ENCODE measurements around the gene ZGPAT.

Gene ZGPAT

GRCh38 chr20:63737945-63738686, 30.3 kb downstream of the ZGPAT start:
- H3K9me3 ChIP-seq (ENCODE audit: control insufficient read depth in 5 of 5, low read length in 5 of 5), result no peaks in the 10 kb centered on the region
- H3K36me3 ChIP-seq (ENCODE audit: control insufficient read depth in 5 of 5, insufficient read depth in 5 of 5, low read length in 5 of 5), result peaks cover 0 to 45% (median 34%) of the 10 kb centered on the region in 5 donors
- no peaks in the 10 kb centered on the region for H3K27me3 ChIP-seq (ENCODE audit: control insufficient read depth in 5 of 5, insufficient read depth in 4 of 5, low read length in 5 of 5)
- H3K4me1 ChIP-seq (ENCODE audit: control insufficient read depth in 5 of 5, insufficient read depth in 5 of 5, low read length in 5 of 5), result peaks cover 2 to 56% (median 37%) of the 10 kb centered on the region in 5 donors
- no peak overlapping the region for H3K27ac ChIP-seq (ENCODE audit: low read depth, low read length)
- H3K4me3 ChIP-seq (ENCODE audit: low read depth in 1 of 5, low read length in 5 of 5), result peak overlapping the region in 4 of 5 donors; percentile 26 to 73 (median 55)
- H3K9ac ChIP-seq (ENCODE audit: low read length in 5 of 5), result peak overlapping the region in 3 of 5 donors; percentile 30 to 75 (median 53)

- no peaks in the 10 kb centered on the region for H3K9me3 ChIP-seq (ENCODE audit: control insufficient read depth in 5 of 5, low read length in 5 of 5)
- H3K36me3 ChIP-seq (ENCODE audit: control insufficient read depth in 5 of 5, insufficient read depth in 5 of 5, low read length in 5 of 5), result peaks cover 0 to 45% (median 35%) of the 10 kb centered on the region in 5 donors
- H3K9ac ChIP-seq (ENCODE audit: low read length in 5 of 5), result peak overlapping the region in 4 of 5 donors; percentile 53 to 76 (median 68)
- no peaks in the 10 kb centered on the region for H3K27me3 ChIP-seq (ENCODE audit: control insufficient read depth in 5 of 5, insufficient read depth in 4 of 5, low read length in 5 of 5)
- peaks cover 2 to 60% (median 38%) of the 10 kb centered on the region in 5 donors for H3K4me1 ChIP-seq (ENCODE audit: control insufficient read depth in 5 of 5, insufficient read depth in 5 of 5, low read length in 5 of 5)
- peak overlapping the region; percentile 62 for H3K27ac ChIP-seq (ENCODE audit: low read depth, low read length)
- peak overlapping the region in 4 of 5 donors; percentile 61 to 73 (median 69) for H3K4me3 ChIP-seq (ENCODE audit: low read depth in 1 of 5, low read length in 5 of 5)
Observed at GRCh38 chr20:63738687-63739129, 30.9 kb downstream of the ZGPAT start.

- H3K4me3 ChIP-seq (ENCODE audit: low read depth in 1 of 5, low read length in 5 of 5), result peak within 1 kb of the TSS; percentile 63 to 76 (median 71)
- no peaks in the 10 kb centered on the region for H3K9me3 ChIP-seq (ENCODE audit: control insufficient read depth in 5 of 5, low read length in 5 of 5)
- H3K27me3 ChIP-seq (ENCODE audit: control insufficient read depth in 5 of 5, insufficient read depth in 4 of 5, low read length in 5 of 5), result no peaks in the 10 kb centered on the region
- H3K36me3 ChIP-seq (ENCODE audit: control insufficient read depth in 5 of 5, insufficient read depth in 5 of 5, low read length in 5 of 5), result peaks cover 0 to 43% (median 31%) of the 10 kb centered on the region in 5 donors
- H3K4me1 ChIP-seq (ENCODE audit: control insufficient read depth in 5 of 5, insufficient read depth in 5 of 5, low read length in 5 of 5), result peaks cover 2 to 65% (median 45%) of the 10 kb centered on the region in 5 donors
- peak within 1 kb of the TSS in 4 of 5 donors; percentile 62 to 80 (median 71) for H3K9ac ChIP-seq (ENCODE audit: low read length in 5 of 5)
- peak within 1 kb of the TSS; percentile 65 for H3K27ac ChIP-seq (ENCODE audit: low read depth, low read length)
Observed at GRCh38 chr20:63739130-63740069, 31.6 kb downstream of the ZGPAT start, which contains the start of gene SLC2A4RG. TSS of gene SLC2A4RG (plus strand) at chr20:63739776. CDS start at chr20:63739913, 137 bp downstream.

GRCh38 chr20:63740070-63740626, 32.3 kb downstream of the ZGPAT start:
- Histone ChIP-seq H3K27me3 (ENCODE audit: control insufficient read depth in 5 of 5, insufficient read depth in 4 of 5, low read length in 5 of 5) (no peaks in the 10 kb centered on the region), H3K9me3 (ENCODE audit: control insufficient read depth in 5 of 5, low read length in 5 of 5) (no peaks in the 10 kb centered on the region), H3K27ac (ENCODE audit: low read depth, low read length) (peak overlapping the region; percentile 65), H3K36me3 (ENCODE audit: control insufficient read depth in 5 of 5, insufficient read depth in 5 of 5, low read length in 5 of 5) (peaks cover 0 to 41% (median 26%) of the 10 kb centered on the region in 5 donors), H3K9ac (ENCODE audit: low read length in 5 of 5) (peak overlapping the region in 3 of 5 donors; percentile 66 to 80 (median 75)), H3K4me1 (ENCODE audit: control insufficient read depth in 5 of 5, insufficient read depth in 5 of 5, low read length in 5 of 5) (peaks cover 2 to 73% (median 53%) of the 10 kb centered on the region in 5 donors), H3K4me3 (ENCODE audit: low read depth in 1 of 5, low read length in 5 of 5) (peak overlapping the region; percentile 63 to 76 (median 71))

GRCh38 chr20:63740627-63741353, 33.0 kb downstream of the ZGPAT start:
- H3K27ac ChIP-seq (ENCODE audit: low read depth, low read length), result peak overlapping the region; percentile 65
- H3K4me3 ChIP-seq (ENCODE audit: low read depth in 1 of 5, low read length in 5 of 5), result peak overlapping the region; percentile 63 to 76 (median 71)
- no peaks in the 10 kb centered on the region for H3K9me3 ChIP-seq (ENCODE audit: control insufficient read depth in 5 of 5, low read length in 5 of 5)
- peaks cover 2 to 74% (median 54%) of the 10 kb centered on the region in 5 donors for H3K4me1 ChIP-seq (ENCODE audit: control insufficient read depth in 5 of 5, insufficient read depth in 5 of 5, low read length in 5 of 5)
- peak overlapping the region in 3 of 5 donors; percentile 66 to 80 (median 75) for H3K9ac ChIP-seq (ENCODE audit: low read length in 5 of 5)
- H3K27me3 ChIP-seq (ENCODE audit: control insufficient read depth in 5 of 5, insufficient read depth in 4 of 5, low read length in 5 of 5), result no peaks in the 10 kb centered on the region
- peaks cover 0 to 40% (median 26%) of the 10 kb centered on the region in 5 donors for H3K36me3 ChIP-seq (ENCODE audit: control insufficient read depth in 5 of 5, insufficient read depth in 5 of 5, low read length in 5 of 5)

GRCh38 chr20:63741354-63741675, 33.5 kb downstream of the ZGPAT start:
- Histone ChIP-seq H3K27ac (ENCODE audit: low read depth, low read length) (peak overlapping the region; percentile 30), H3K9ac (ENCODE audit: low read length in 5 of 5) (peak overlapping the region in 1 of 5 donors; percentile 48), H3K4me3 (ENCODE audit: low read depth in 1 of 5, low read length in 5 of 5) (peak overlapping the region; percentile 39 to 76 (median 71)), H3K36me3 (ENCODE audit: control insufficient read depth in 5 of 5, insufficient read depth in 5 of 5, low read length in 5 of 5) (peaks cover 0 to 40% (median 26%) of the 10 kb centered on the region in 5 donors), H3K27me3 (ENCODE audit: control insufficient read depth in 5 of 5, insufficient read depth in 4 of 5, low read length in 5 of 5) (no peaks in the 10 kb centered on the region), H3K4me1 (ENCODE audit: control insufficient read depth in 5 of 5, insufficient read depth in 5 of 5, low read length in 5 of 5) (peaks cover 2 to 69% (median 51%) of the 10 kb centered on the region in 5 donors), H3K9me3 (ENCODE audit: control insufficient read depth in 5 of 5, low read length in 5 of 5) (no peaks in the 10 kb centered on the region)

GRCh38 chr20:63741676-63742380, 34.0 kb downstream of the ZGPAT start:
- Histone ChIP-seq H3K27me3 (ENCODE audit: control insufficient read depth in 5 of 5, insufficient read depth in 4 of 5, low read length in 5 of 5) (no peaks in the 10 kb centered on the region), H3K4me1 (ENCODE audit: control insufficient read depth in 5 of 5, insufficient read depth in 5 of 5, low read length in 5 of 5) (peaks cover 2 to 68% (median 51%) of the 10 kb centered on the region in 5 donors), H3K9ac (ENCODE audit: low read length in 5 of 5) (peak overlapping the region in 1 of 5 donors; percentile 48), H3K27ac (ENCODE audit: low read depth, low read length) (no peak overlapping the region), H3K4me3 (ENCODE audit: low read depth in 1 of 5, low read length in 5 of 5) (peak overlapping the region in 4 of 5 donors; percentile 39 to 76 (median 72)), H3K9me3 (ENCODE audit: control insufficient read depth in 5 of 5, low read length in 5 of 5) (no peaks in the 10 kb centered on the region), H3K36me3 (ENCODE audit: control insufficient read depth in 5 of 5, insufficient read depth in 5 of 5, low read length in 5 of 5) (peaks cover 0 to 44% (median 26%) of the 10 kb centered on the region in 5 donors)

- Histone ChIP-seq H3K4me3 (ENCODE audit: low read depth in 1 of 5, low read length in 5 of 5) (no peak overlapping the region), H3K4me1 (ENCODE audit: control insufficient read depth in 5 of 5, insufficient read depth in 5 of 5, low read length in 5 of 5) (peaks cover 2 to 64% (median 47%) of the 10 kb centered on the region in 5 donors), H3K9me3 (ENCODE audit: control insufficient read depth in 5 of 5, low read length in 5 of 5) (no peaks in the 10 kb centered on the region), H3K27me3 (ENCODE audit: control insufficient read depth in 5 of 5, insufficient read depth in 4 of 5, low read length in 5 of 5) (no peaks in the 10 kb centered on the region), H3K9ac (ENCODE audit: low read length in 5 of 5) (no peak overlapping the region), H3K27ac (ENCODE audit: low read depth, low read length) (no peak overlapping the region), H3K36me3 (ENCODE audit: control insufficient read depth in 5 of 5, insufficient read depth in 5 of 5, low read length in 5 of 5) (peaks cover 0 to 47% (median 26%) of the 10 kb centered on the region in 5 donors)
Observed at GRCh38 chr20:63742381-63743024, 34.7 kb downstream of the ZGPAT start.
